HG02870 (cell line): ENCODE data around the gene ZRSR2.
A peak's percentile ranks its signal among the peaks of the same experiment; 100 is the strongest.
"Not testable (repeated sequence)": the region's sequence is repeated elsewhere in the genome, so short reads cannot be mapped to it uniquely, and the experiment has no call there.

Experiments used
- ATAC-seq: cut with Tn5 transposase; IDR thresholded peaks from one replicate; pipeline ENCODE4 v1.9.1; 2021; ENCODE audit warnings: mild to moderate bottlenecking, moderate library complexity; ENCODE audit not compliant: unreplicated experiment

ZRSR2 gene, protein sequence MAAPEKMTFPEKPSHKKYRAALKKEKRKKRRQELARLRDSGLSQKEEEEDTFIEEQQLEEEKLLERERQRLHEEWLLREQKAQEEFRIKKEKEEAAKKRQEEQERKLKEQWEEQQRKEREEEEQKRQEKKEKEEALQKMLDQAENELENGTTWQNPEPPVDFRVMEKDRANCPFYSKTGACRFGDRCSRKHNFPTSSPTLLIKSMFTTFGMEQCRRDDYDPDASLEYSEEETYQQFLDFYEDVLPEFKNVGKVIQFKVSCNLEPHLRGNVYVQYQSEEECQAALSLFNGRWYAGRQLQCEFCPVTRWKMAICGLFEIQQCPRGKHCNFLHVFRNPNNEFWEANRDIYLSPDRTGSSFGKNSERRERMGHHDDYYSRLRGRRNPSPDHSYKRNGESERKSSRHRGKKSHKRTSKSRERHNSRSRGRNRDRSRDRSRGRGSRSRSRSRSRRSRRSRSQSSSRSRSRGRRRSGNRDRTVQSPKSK

DNA sequence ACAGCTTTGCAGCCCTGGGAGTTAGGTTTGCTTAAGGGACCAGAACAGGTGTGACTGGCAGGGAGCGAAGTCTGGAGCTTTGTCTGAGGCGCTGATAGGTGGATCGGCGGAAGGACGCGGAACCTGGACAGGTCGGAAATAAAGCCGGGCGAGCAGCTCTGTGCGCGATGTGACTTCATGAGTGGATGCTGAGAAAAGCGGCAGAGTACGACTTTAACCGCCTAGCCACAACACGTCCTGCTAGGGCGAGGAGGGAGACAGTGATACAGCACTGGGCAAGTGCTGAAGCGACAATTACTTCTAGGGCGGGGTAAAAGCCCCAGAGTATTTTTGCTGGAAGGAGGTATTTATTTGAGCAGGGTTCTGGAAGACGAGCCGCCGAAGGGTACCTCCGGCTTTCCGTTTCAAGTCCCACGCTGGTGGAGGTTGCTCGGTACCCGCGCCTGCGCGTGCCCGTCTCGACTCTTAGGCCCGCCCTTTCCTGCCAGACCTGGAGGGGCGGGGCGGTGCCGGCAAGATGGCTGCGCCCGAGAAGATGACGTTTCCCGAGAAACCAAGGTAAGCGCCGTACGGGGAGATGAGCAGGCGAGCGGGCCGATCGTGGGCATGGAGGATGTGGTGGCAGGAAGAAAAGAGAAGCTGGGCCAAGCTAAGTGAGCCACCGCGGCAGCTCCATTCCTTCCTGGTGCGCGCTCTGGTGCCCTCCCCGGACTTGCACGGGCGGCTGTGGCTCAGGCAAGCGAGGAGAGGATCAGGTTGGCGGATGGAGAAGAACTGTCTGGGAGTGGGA is at the start of gene ZRSR2:
Gene ZRSR2 (plus strand): TSS at position 506 of the 790 bp plus-strand sequence. CDS start 12 bp downstream, at position 518.
- ATAC-seq: peak; percentile 90

DNA sequence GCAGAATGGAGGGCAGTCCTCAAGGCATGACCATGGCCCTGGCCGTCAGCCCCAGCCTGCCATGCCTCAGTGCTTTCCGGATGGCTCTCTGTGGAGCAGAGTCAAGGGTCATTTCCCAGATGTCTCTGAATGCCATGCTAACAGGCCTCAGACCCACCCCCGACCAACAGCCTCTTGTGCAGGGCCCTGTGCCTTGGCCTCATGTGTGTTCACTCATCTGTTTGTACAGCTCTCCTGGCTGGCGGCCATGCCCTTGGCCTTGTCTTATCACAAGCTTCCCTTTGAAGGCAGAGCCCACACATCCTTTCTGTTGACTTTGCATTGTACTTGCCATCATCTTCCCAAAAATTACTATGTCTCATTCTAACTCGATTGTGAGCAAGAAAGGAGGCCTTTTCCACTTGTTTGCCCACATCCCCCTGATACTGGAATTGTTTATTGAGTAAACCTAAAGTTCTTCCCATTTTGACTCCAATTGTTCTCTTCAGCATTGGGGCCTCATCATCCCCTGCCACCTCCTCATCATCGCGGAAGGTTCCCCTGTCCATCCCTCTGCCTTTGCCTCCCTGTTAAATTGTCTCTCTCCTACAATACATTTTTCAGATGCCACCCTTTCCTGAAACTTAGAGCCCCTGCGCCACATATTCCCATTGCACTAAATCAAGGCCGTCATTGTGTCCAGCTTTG is 46.0 kb upstream of the ZRSR2 start:
- no peak for ATAC-seq

DNA sequence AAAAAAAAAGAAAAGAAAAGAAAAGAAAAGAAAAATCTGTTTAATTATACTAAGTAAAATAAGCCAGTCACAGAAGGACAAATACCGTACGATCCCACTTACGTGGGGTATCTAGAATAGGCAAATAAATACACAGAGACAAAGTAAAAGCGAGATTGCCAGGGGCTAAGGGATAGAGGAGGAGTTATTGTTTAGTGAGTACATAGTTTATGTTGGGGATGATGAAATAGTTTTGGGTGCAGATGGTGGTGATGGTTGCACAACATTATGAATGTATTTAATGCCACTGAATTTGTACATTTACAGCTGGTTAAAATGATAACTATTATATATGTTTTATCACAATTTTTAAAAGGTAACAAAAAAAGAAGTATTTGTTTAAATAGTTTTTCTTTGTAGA is 45.1 kb upstream of the ZRSR2 start:
- ATAC-seq: no peak

DNA sequence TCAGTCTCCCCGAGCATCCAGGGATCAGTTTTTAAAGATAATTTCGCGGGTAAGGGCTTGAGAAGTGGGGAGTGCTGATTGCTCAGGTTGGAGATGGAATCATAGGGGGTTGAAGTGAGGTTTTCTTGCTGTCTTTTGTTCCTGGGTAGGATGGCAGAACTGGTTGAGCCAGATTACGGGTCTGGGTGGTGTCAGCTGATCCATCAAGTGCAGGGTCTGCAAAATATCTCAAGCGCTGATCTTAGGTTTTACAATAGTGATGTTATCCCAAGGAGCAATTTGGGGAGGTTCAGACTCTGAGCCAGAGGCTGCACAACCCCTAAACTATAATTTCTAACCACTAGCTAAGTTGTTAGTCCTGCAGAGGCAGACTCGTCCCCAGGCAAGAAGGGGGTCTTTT is 43.6 kb upstream of the ZRSR2 start:
- not testable (repeated sequence) for ATAC-seq

DNA sequence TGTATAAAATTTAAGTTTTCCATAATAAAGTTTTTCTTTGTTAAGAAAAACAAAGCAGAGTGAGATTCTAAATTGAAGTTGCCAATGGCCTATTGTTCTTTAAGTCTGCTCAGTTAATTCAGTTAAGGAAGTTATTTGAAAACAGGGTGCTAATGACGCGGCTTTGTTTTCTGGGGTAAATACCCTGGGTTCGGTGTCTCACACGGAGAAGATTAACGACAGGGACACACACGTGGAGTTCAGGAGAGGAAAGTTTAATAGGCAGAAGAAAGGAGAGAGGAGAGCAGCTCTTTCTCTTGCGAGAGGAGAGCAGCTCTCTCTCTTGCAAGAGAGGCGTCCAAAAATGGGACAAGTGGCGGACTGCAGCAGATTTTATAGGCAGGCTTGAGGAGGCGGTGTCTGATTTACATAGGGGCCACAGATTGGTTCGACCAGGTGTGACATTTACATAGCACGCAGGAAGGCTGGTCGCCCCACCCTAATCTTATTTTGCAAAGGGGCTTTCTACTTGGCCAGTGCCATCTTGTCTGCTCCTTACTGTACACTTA is 42.6 kb upstream of the ZRSR2 start:
- no peak for ATAC-seq

DNA sequence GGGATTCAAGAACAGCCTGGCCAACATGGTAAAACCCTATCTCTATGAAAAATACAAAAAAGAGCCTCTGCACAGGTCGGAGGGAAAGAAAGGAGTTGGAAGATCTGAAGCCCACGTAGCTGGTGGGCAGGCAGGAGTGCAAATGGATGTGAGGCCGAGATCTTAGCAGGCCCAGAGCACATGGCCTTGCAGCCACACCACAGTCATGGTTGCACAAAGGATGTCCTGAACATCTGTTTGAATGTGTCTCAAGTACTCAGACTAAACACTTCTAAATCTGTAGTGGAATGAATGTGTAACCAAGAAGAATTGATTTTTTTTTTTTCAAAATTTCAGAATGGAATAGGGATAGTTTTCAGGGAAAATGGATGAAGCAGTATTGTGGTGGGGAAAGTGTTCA is 41.4 kb upstream of the ZRSR2 start:
- ATAC-seq: no peak

DNA sequence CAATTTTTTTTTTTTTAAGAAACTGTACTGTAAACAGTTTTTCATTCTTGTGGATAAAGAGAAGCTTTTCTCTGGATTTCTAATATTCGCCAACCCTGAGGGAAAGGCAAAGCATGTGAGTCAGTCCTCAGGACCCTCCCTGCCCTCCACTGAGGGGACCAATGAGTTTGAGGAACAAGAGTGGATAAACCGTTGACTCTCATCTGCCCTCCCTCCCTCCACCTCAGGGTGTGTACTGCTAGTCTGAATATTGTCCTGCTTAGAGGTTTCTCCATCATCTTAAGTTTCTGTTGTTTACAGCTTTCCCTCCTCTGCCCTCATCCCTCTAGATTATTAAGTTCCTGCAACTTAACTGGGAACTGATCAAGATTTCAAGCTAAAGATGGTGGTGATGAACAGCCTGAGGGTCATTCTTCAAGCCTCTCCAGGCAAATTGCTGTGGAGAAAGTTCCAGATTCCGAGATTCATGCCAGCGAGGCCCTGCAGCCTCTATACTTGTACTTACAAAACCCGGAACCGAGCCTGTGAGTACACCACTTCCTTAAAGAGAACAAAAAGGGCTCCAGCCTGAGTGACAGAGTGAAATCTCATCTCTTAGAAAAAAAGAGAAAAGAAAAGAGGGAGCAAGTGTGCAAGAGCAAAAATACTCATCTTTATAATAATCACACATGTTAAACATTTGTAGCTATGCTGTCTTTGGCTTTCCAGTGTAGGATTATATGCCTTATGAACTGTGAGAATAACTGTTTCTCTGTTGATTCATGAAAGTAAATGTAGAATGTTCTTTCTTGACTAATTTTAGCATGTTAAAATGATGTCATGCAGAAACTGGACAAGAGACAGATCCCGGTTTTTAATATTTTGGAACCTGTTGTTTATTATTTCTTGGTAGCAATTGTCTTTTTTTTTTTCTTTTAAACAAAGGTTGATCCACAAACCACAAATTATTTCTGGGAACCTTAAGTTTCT is 40.4 kb upstream of the ZRSR2 start:
- peak; percentile 80 for ATAC-seq

DNA sequence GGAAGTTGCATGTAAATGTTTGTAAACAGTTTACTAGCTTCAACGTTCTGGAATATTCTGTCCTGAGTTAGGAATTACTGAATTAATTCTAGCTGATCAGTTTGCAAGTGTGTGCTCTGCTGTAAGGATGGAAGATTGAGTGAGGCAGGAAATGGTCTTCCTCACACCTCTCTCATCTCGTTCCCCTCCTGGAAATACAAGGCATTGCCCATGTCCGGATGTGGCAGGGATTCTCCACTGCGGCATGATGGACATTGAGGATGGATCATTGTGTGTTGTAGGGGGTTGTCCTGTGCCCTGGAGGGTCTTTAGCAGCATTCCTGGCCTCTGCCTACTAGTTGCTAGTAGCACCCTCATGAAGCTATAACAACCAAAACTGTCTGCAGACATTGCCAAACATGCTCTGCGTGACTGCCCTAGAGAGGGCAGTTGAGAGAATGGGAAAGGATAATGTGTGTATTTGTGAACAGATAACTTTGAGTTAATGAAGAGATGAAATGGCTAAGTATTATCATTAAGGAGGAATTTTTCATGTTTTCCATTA is 39.6 kb upstream of the ZRSR2 start:
- ATAC-seq: no peak

DNA sequence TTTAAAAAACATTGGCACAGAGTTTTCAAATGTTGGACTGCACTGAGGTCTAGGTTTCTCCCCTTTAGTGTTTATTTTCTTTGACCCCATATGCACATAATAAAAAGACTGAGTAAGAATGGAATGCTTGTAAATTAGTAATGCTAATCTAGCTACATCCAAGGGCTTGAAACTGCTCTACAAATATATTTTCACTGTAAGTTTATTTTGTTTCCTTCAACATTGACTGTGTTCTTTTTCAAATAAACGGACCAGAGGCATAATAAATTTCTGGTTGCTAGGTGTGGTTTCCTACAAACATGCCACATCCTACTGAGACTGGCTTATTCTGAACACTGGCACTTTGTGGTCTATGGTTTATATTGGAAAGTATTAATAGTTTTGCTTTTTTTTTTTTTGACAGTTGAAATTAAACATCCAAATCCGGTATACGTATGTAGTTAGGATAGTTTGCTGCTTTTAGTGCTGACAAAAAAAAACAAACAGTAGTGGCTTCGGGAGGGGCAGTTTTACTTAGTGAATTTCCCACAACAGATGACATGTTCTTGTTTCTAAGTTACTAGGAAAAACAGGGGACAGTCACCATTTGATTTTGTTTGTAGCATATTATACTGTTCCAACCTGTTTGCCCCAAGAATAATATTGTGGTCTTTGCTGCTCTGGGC is 39.0 kb upstream of the ZRSR2 start:
- no peak for ATAC-seq

DNA sequence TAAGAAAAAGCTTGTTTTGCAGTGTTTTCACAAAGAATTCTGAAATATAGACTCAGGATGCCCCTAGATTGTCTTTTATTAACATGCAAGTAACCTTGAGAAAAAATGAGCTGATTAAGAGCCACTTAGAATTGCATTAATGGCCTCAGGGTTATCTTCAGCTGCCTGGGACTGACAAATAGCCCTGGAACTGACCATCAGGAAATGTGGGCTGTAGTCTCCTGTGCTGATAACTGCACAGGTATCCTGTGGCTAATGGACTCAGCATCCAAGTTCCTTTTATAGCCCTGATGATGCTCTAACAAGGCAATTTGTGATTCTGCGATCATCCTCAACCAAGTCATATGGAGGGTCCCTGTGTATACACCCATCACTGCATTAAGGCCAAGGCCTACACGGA is 35.2 kb upstream of the ZRSR2 start:
- no peak for ATAC-seq

DNA sequence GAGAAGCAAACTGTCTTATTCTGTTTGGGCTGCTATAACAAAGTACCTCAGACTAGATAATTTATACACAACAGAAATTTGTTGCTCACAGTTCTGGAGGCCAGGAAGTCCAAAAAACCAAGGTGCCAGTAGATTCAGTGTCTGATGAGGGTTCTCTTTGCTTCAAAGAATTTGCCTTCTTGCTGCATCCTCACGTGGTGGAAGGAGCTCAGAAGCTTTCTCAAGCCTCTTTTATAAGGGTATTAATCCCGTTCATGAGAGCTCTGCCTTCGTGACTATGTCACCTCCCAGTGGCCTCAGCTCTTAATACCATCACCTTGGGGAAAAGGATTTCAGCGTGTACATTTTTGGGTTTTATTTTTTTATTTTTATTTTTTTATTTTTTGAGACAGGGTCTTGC is 32.1 kb upstream of the ZRSR2 start:
- ATAC-seq: no peak

DNA sequence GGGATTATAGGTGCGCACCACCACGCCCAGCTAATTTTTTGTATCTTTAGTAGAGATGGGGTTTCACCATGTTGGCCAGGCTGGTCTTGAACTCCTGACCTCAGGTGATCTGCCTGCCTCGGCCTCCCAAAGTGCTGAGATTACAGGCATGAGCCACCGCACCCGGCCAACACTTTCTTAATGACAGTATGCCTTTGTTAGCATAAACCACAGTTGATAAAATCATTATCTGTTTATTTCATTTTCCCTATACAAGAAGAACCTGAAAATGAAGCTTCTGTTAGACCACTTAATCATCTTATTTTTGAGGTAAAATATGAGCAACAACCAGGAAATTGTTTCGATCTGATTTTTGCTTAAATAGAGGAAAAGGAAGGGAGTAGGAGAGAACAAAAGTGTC is 30.4 kb upstream of the ZRSR2 start:
- not testable (repeated sequence) for ATAC-seq

DNA sequence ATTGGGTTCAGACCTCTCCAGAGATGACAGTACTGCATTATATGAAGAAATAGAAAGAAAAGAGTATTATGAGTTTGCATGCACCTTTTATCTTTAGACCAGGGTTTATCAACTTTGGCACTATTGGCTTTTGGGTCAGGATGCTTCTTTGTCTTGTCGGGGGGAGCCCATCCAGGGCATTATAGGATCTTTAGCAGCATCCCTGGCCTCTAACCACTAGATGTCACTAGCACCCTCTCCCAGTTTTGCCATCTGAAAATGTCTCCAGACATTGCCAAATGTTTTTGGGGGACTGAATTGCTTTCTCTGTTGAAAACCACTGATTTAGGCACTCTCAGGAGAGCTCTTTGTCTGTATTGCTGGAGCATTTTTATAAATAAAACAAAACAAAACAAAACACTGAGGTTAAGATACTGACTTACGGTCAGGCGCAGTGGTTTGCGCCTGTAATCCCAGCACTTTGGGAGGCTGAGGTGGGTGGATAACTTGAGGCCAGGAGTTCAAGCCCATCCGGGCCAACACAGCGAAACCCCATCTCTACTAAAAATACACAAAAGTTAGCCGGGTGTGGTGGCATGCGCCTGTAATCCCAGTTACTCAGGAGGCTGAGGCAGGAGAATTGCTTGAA is 28.6 kb upstream of the ZRSR2 start:
- no peak for ATAC-seq

DNA sequence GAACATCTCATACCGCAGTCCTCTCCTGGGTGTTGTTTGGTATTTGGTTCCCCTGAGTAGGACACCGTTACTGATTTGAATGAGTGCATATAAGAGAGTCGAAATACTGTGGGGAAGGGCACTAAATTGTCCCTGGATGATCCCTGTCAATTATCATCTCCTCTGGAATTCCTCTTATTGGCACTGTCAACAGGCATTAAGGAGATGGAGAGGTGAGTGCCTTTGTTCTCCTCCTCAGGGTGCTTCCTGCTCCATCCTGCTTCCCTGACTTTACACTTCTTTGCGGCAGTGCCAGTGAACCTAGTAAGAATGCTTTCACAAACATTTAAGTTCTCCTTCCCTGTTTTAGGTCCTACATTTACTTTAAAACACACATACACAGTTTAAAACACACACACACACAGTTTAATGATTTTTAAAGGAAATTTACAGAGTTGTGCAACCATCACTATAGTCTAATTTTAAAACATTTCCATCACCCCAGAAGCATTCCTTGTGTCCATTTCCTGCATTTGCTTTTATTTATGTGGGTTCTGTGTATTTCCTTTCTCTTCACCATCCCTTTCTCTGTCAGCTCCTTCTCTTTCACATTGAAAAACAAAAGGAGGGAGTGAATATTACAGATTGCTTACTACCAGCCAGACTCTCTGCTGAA is 20.9 kb upstream of the ZRSR2 start:
- ATAC-seq: no peak

DNA sequence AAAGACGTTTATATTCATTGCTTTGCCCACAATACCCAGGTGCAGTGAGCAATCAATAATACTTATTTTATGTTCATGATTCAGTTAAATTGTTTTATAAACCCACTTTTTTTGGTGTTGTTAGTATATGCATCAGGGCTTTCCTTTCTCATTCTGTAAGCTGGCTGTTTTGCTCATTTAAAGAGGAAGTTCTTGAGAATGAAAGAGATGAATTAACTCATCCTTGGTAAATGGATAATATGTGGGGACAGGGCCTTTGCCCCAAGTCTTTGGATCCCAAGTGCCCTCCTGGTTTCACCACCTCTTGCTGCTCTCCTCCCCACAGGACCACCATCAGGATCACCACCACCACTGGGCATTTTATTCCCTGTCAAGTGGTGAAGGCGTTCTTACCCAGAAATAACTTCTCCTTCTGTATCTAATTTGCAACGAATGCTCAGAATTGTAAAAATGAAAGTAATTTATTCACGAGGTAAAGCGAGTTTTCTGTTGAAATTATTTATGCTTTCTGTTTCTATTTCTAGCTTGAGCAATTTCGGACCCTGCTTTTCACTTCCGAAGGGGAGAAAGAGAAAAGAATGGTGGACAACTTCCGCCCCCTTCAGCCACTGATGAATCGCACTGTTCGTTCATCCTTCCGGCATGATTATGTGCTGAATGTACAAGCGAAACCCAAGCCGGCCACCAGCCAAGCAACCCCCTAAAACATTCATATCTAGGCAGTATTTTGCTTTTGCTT is 8.2 kb upstream of the ZRSR2 start:
- ATAC-seq: peak; percentile 93

DNA sequence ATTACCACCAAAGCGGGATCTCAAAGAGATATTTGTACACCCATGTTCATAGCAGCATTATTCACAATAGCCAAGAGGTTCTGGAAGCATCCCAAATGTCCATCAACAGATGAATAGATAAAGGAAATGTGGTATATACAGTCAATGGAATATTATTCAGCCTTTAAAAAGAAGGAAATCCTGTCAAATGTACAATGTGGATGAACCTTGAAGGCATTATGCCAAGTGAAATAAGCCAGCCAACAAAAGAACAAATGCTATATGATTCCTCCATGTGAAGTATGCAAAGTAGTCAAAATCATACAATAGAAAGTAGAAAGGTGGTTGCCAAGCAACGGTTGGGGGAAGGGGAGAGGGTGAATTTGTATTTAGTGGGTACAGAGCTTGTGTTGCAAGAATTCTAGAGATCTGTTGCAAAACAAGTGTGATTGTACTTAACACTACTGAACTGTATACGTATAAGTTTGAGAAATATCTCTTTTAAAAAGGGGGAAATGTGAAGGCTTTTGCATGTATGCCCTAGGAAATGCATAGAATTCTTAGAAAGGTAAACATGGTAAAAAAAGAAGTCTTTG is 5.0 kb upstream of the ZRSR2 start:
- ATAC-seq: no peak

DNA sequence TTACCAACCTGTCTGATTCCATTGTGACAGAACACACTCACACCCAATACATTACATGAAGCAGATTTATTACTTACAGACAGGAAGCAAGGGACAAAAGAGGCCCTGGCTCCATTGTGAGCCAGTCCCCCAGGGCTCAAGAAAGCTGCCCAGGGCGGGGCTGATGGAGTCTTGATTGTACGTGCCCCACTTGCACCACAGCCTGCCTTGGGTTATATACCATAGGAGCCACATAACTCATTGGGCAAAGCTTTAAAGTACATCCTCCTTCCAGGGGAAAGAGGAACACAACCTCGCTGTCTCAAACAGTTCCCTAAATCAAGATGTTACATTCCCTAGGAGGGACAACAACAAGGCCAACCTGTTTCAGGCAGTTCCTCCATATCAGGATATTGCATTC is 3.4 kb upstream of the ZRSR2 start:
- ATAC-seq: no peak
